KBM-7 (cell line): ENCODE results near the gene WDR38.

Experiments
- DNase-seq: peaks from one replicate; pipeline ENCODE4 v3.0.0-alpha.2; 2015
- in situ Hi-C: fragments of 300-500 bp; cut with MboI; formaldehyde crosslinking; loops from 2 replicates; pipeline ENCODE4 v1.14.3; 2020; ENCODE audit warnings: low sequenced_read_pairs, low pct_unique_long_range_greater_than_20kb, mixed read lengths

Gene WDR38

GRCh38 chr9:124873664-124874063 lies 20.4 kb downstream of the WDR38 start:
- in situ Hi-C loops: loop anchor here (25.0 kb wide), 1 partner anchor 514 kb away; no protein-coding TSS in a partner anchor
- DNase-seq: no peak

- no peak for DNase-seq
- in situ Hi-C loops: no loop called here
Measured at GRCh38 chr9:124875501-124875900, 22.2 kb downstream of the WDR38 start.

GRCh38 chr9:124877021-124877782 lies 23.9 kb downstream of the WDR38 start:
- in situ Hi-C loops: no loop called here
- DNase-seq: no peak

- DNase-seq: no peak
- in situ Hi-C loops: no loop called here
Measured at GRCh38 chr9:124878021-124878420, 24.8 kb downstream of the WDR38 start.

DNA sequence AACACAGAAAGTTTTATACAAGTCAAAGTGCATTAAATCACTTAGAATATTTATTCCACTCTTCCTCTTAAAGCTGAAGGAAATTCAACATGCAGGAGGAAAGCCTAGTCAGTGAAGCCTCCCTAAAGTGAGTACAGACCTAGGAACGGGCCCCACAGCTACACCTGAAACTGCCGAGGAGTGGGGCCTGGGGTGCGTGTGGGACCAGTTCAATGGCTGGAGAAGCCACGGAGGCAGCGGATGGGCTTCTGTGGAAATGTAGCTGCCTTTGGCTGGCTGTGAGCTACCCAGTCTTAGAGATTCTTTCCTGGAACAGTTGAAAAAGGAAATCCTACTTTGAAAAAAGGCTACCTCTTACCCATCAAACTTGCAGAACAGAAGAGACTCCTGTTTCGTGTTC lies 25.3 kb downstream of the WDR38 start:
- no peak for DNase-seq
- in situ Hi-C loops: no loop called here

DNA sequence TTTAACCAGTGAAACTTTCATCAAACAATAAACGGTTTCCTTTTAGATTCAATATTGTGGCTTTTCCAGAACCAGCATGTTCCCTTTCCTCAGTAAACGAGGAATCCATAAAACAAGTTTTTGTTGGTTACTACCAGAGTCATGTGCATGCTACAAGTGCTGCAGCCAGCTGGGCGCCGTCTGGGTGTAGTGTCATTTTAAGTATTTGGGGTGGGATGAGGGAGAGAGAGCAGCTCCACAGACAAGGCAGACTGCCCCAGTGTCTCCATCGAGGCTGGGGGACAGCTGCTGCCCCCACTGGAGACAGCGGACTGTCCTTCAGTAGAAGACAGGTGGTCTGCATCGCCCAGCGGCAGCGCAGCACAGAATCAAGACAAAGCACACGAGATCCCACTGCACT lies 26.0 kb downstream of the WDR38 start:
- DNase-seq: no peak
- in situ Hi-C loops: no loop called here

GRCh38 chr9:124880501-124880900 lies 27.2 kb downstream of the WDR38 start:
- in situ Hi-C loops: no loop called here
- DNase-seq: no peak

DNA sequence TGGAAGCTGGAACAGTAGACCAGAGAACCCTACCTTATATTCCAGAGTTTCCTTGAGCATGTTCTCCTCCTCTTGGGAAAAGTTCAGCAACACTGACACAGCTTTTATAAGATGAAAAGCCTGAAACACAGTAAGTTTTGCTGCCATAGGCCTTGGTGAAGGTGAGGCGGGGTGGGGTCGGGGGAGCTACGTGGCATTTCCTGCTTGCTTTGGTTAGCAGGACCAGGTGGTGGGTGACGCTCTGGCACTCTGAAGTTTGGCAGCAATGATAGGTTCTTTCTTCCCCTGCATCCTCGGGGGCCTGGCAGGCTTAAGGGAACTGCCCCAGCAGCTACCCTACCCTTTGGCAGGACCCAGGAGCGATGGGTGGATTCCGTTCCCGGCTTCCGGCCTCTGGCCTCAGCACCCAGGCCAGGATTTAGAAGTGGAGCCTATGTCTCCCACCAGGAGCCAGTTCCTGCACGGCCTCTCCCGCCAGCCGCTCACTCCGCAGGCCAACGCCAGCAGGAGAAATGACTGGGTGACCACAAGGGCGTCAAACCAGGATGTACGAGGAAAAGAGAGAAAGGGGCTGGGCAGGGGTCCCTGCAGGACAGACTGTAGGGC lies 28.0 kb downstream of the WDR38 start:
- DNase-seq: no peak
- in situ Hi-C loops: no loop called here

DNA sequence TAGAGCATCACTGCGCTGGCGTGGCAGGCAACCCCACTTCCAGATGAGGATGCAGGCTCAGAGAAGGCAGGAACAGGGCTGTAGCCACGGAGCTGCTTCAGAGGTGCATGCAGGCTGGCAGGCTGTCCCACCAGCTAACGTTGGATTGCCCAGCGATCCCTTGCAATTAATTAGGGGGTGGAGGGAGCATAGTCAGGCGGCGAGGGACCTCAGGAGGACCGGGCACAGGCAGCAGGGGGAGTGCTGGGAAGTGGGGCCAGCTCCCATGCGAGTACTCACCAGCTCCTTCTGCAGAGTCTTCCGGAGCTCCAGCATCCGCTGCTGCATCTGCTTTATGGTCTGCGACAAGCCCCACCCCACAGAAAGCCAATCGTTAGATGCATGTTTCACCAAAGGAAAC lies 29.0 kb downstream of the WDR38 start:
- DNase-seq: no peak
- in situ Hi-C loops: no loop called here

GRCh38 chr9:124884376-124884775 lies 31.1 kb downstream of the WDR38 start:
- no peak for DNase-seq
- in situ Hi-C loops: no loop called here

- in situ Hi-C loops: no loop called here
Measured at GRCh38 chr9:124885551-124885950, 32.3 kb downstream of the WDR38 start.

DNA sequence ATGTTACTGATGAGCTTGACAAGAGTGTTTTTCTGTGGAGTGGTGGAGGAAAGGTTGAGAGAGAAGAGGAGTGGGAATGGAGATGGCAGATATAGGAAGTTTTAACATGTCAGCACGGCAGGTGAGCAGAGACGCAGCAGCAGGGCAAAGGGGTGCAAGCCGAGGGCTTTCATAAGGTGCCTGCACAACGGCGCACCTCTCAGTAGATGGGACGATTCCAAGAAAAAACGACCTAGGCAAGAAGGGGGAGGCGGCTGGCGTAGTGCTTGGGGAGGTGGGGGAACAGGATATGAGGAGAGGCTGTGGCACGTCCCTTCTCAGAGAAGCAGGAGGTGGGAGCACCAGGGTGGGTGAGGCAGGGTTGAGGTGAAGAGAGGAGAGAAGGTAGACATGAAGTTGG lies 33.2 kb downstream of the WDR38 start:
- in situ Hi-C loops: no loop called here
- DNase-seq: no peak

More at GRCh38 chr9:124885551-124885950, 32.3 kb downstream of the WDR38 start:
- no peak for DNase-seq

GRCh38 chr9:124886866-124887492 lies 33.7 kb downstream of the WDR38 start:
- in situ Hi-C loops: no loop called here
- no peak for DNase-seq

DNA sequence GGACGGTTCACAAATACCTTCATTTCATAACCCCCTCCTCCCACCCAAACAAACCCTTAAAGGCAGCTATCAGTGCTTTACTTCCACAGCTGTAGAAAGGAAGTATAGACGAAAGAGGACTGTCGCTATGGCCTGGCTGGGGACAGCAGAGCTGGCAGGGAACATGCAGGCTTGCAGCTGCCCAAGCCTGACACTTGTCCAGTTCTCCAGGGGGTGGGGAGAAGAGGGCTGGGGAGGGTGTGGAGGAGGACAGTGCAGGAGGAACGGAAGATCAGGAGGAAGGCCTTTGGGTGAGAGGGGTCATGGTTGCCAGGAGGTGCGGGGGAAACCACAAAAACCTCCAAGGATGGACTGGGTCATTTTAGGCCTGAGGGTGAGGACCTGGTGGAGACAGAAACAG lies 34.6 kb downstream of the WDR38 start:
- DNase-seq: no peak
- in situ Hi-C loops: no loop called here

DNA sequence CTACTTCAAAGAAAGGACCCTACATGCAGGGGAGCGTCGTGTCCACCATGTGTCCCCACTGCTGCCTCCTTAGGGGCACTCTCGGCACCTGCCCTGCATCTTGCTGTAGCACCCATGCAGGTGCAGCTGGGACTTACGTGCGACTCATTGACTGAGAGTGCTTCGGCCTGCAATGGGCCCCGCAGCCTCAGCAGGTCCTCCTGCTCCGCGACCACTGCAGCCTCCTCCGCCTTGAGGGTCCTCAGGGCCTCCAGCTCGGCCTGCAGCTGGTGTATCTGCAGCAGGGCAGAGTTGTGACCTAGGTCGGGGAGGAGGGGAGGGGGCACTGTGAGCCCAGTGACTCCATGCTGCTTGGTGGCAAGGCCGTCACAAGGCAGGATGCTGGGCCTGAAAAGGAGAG lies 35.7 kb downstream of the WDR38 start:
- DNase-seq: no peak
- in situ Hi-C loops: no loop called here

- in situ Hi-C loops: no loop called here
Measured at GRCh38 chr9:124890179-124890578, 36.9 kb downstream of the WDR38 start.

GRCh38 chr9:124894035-124894740 lies 40.9 kb downstream of the WDR38 start:
- no peak for DNase-seq
- in situ Hi-C loops: no loop called here

More at GRCh38 chr9:124890179-124890578, 36.9 kb downstream of the WDR38 start:
- DNase-seq: no peak

DNA sequence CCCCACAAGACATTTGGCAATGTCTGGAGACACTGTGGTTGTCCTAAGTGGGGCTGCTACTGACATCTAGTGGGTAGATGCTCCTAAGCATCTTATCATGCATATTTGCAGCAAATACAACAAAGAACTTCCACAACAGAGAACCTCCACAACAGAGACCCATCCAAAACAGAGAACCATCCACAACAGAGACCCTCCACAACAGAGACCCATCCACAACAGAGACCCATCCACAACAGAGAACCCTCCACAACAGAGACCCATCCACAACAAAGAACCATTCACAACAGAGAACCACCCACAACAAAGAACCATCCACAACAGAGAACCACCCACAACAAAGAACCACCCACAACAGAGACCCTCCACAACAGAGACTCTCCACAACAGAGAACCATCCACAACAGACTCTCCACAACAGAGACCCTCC lies 41.5 kb downstream of the WDR38 start:
- DNase-seq: peak; percentile 62
- in situ Hi-C loops: no loop called here

DNA sequence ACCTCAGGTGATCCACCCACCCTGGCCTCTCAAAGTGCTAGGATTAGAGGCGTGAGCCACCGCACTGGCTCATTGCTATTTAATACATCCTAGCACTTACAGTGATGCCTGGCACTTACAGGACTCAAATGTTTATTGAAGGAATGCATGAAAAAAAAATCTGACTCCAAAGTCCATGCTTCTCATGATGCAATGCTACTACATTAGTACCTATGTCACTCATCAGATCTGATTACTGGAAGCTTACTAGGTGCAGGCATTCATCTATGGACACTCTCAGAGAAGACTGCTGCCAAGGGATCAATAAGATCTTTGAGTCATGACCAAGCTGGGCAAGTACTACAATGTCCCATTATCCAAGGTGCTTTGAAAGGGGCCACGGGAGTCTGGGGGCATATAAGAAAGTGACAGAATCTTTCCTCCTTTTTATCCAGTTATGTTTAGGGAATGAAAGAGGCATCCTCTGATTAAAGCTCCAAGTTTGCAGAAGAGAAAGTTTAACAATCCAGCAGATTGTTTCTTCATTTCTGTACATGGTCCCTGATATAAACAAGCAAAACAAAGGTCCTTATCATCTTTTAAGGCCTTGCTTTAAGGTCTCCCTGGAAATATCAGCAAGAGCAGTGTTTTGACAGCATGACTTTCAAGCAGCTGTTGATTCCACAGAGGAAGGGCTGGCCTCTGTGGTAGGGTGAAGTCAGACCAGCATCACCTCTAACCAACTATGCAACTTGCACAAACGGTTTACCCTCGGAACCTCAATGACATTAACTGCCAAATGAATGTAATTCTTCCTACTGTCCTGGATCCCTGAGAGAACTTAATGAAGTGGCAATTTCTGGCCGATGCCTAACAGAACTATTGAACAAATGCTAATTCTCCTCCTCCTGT lies 44.6 kb downstream of the WDR38 start:
- in situ Hi-C loops: no loop called here
- no peak for DNase-seq
